K562 (cell line): ENCODE results near the gene PCDH9.

ENCODE experiments used
- FOSL1 ChIP-seq: fragments of 200-800 bp; sonication (Bioruptor generic); conservative IDR thresholded peaks from 2 replicates; pipeline ENCODE4 v1.6.1; 2016; ENCODE audit warnings: missing genetic modification characterization, missing compliant biosample characterization
- FOXK2 ChIP-seq, 2 experiments: fragments of 450-650 bp; IDR thresholded peaks in 1 of 2; conservative IDR thresholded peaks in 1 of 2; 2 replicates each; pipeline ENCODE4 v1.6.1; 2016; ENCODE audit warnings: low read depth in 2 of 2, mild to moderate bottlenecking in 1 of 2
- POLR2A ChIP-seq: fragments of 450-650 bp; conservative IDR thresholded peaks from 2 replicates; pipeline ENCODE4 v1.6.1; 2016
- POLR2AphosphoS5 ChIP-seq: IDR thresholded peaks from 2 replicates; pipeline ENCODE4 v1.6.1; 2011; ENCODE audit warnings: mild to moderate bottlenecking, low read depth, low read length, moderate library complexity; ENCODE audit not compliant: control insufficient read depth, insufficient read depth
- SNIP1 ChIP-seq: fragments of 450-650 bp; IDR thresholded peaks from 2 replicates; pipeline ENCODE4 v1.7.1; 2017; ENCODE audit warnings: low read depth, mild to moderate bottlenecking
- SP1 ChIP-seq: sonication (generic); formaldehyde crosslinking; IDR thresholded peaks from 2 replicates; pipeline ENCODE4 v1.8.1; 2022; ENCODE audit warnings: mild to moderate bottlenecking, missing genetic modification reagents
- ZBTB33 ChIP-seq: sonication (generic); formaldehyde crosslinking; IDR thresholded peaks from 2 replicates; pipeline ENCODE4 v1.8.1; 2023; ENCODE audit warnings: mild to moderate bottlenecking, missing genetic modification reagents
- ZNF24 ChIP-seq: fragments of 450-650 bp; IDR thresholded peaks from 2 replicates; pipeline ENCODE4 v1.6.1; 2016
- TF ChIP-seq, protein P1 (sequence below), 3 experiments: IDR thresholded peaks in 2 of 3; conservative IDR thresholded peaks in 1 of 3; 2 replicates each; pipeline ENCODE4 v1.5.1; 2011 to 2012; ENCODE audit warnings: low read length in 3 of 3, mild to moderate bottlenecking in 3 of 3, control low read depth in 2 of 3, improper control_type of control experiment in 1 of 3, inconsistent platforms in 1 of 3, low read depth in 1 of 3, mixed read lengths in 1 of 3, moderate library complexity in 1 of 3; ENCODE audit not compliant: insufficient read depth in 2 of 3
- TF ChIP-seq, protein P2 (sequence below): fragments of 250-450 bp; sonication (Bioruptor Pico); IDR thresholded peaks from 2 replicates; pipeline ENCODE4 v1.5.0; 2020; ENCODE audit warnings: mild to moderate bottlenecking, borderline replicate concordance

DNA sequence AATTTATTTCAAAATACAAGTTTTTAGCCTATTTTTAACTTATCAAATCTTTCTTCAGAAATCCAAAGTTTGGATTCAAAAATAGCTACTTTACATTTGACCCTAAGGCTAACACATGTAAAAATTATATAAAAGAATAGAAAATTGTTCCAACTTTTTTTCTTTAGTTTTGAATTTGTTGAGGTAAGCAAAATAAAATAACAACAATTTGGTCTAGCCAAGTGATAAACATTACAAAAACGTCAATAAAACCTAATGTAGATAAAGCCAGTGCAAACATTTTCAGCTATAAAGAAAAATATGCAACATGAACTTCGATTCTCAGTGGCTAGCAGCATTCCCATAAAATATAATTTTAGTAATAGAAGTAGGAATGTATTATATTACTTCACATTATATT is 400.3 kb downstream of the PCDH9 start:
- TF ChIP-seq ZBTB33 (CRISPR knock-in tag) (no peak), POLR2AphosphoS5 (no peak), FOXK2 (conservative IDR thresholded peaks at IDR 0.05 in 1 of 2, IDR thresholded peaks at IDR 0.05 in 1 of 2; ENCODE audit: low read depth in 2 of 2) (no peak), FOSL1 (tag) (no peak), ZNF24 (no peak), POLR2A (no peak), SP1 (CRISPR knock-in tag) (no peak), SNIP1 (no peak)
- TF ChIP-seq, protein P1, sequence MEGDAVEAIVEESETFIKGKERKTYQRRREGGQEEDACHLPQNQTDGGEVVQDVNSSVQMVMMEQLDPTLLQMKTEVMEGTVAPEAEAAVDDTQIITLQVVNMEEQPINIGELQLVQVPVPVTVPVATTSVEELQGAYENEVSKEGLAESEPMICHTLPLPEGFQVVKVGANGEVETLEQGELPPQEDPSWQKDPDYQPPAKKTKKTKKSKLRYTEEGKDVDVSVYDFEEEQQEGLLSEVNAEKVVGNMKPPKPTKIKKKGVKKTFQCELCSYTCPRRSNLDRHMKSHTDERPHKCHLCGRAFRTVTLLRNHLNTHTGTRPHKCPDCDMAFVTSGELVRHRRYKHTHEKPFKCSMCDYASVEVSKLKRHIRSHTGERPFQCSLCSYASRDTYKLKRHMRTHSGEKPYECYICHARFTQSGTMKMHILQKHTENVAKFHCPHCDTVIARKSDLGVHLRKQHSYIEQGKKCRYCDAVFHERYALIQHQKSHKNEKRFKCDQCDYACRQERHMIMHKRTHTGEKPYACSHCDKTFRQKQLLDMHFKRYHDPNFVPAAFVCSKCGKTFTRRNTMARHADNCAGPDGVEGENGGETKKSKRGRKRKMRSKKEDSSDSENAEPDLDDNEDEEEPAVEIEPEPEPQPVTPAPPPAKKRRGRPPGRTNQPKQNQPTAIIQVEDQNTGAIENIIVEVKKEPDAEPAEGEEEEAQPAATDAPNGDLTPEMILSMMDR (IDR thresholded peaks at IDR 0.05 in 2 of 3, conservative IDR thresholded peaks at IDR 0.05 in 1 of 3; ENCODE audit: insufficient read depth in 2 of 3, low read depth in 1 of 3, low read length in 3 of 3) = no peak
- TF ChIP-seq, protein P2, sequence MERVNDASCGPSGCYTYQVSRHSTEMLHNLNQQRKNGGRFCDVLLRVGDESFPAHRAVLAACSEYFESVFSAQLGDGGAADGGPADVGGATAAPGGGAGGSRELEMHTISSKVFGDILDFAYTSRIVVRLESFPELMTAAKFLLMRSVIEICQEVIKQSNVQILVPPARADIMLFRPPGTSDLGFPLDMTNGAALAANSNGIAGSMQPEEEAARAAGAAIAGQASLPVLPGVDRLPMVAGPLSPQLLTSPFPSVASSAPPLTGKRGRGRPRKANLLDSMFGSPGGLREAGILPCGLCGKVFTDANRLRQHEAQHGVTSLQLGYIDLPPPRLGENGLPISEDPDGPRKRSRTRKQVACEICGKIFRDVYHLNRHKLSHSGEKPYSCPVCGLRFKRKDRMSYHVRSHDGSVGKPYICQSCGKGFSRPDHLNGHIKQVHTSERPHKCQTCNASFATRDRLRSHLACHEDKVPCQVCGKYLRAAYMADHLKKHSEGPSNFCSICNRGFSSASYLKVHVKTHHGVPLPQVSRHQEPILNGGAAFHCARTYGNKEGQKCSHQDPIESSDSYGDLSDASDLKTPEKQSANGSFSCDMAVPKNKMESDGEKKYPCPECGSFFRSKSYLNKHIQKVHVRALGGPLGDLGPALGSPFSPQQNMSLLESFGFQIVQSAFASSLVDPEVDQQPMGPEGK (CRISPR knock-in tag) = no peak
